Pons (tissue), 1 donor: Measurements from ENCODE around the gene CPNE2.
"Not testable (repeated sequence)": the region's sequence is repeated elsewhere in the genome, so short reads cannot be mapped to it uniquely, and the experiment has no call there.

ENCODE experiments used
- DNase-seq: peaks from one replicate; pipeline ENCODE4 v3.0.0-alpha.2; 2016; ENCODE audit warnings: low spot score

The CPNE2 gene

GRCh38 chr16:57069635-57070370, 22.6 kb upstream of the CPNE2 start:
- DNase-seq, result no peak

GRCh38 chr16:57070424-57070823, 22.0 kb upstream of the CPNE2 start:
- DNase-seq, result no peak

GRCh38 chr16:57071081-57071732, 21.2 kb upstream of the CPNE2 start:
- not testable (repeated sequence) for DNase-seq

- DNase-seq, result no peak
These were observed 20.4 kb upstream of the CPNE2 start for GRCh38 chr16:57071831-57072582.

- no peak for DNase-seq
These were observed 19.6 kb upstream of the CPNE2 start for GRCh38 chr16:57072616-57073275.

GRCh38 chr16:57077714-57078113, 14.7 kb upstream of the CPNE2 start:
- DNase-seq, result no peak

- DNase-seq, result no peak
These were observed 10.6 kb upstream of the CPNE2 start for GRCh38 chr16:57081744-57082143.

GRCh38 chr16:57082664-57083063, 9.7 kb upstream of the CPNE2 start:
- no peak for DNase-seq

- DNase-seq, result no peak
These were observed 8.8 kb upstream of the CPNE2 start for GRCh38 chr16:57083485-57084126.

- peak; percentile 81 for DNase-seq
These were observed 8.1 kb upstream of the CPNE2 start for GRCh38 chr16:57084257-57084770.

GRCh38 chr16:57084996-57085395, 7.4 kb upstream of the CPNE2 start:
- no peak for DNase-seq

- no peak for DNase-seq
These were observed 5.4 kb upstream of the CPNE2 start for GRCh38 chr16:57087003-57087402.

- DNase-seq, result no peak
These were observed 3.0 kb upstream of the CPNE2 start for GRCh38 chr16:57089406-57089805.

- peak; percentile 31 for DNase-seq
These were observed 996 bp upstream of the CPNE2 start for GRCh38 chr16:57091200-57091974.

GRCh38 chr16:57092786-57093411, 516 bp downstream of the CPNE2 start:
- DNase-seq, result no peak

- no peak for DNase-seq
These were observed 1.5 kb downstream of the CPNE2 start for GRCh38 chr16:57093666-57094564.

- DNase-seq, result no peak
These were observed 2.5 kb downstream of the CPNE2 start for GRCh38 chr16:57094911-57095310.

GRCh38 chr16:57096192-57096591, 3.8 kb downstream of the CPNE2 start:
- no peak for DNase-seq

GRCh38 chr16:57096793-57097192, 4.4 kb downstream of the CPNE2 start:
- no peak for DNase-seq
